HCT116 (cell line): ENCODE data around the gene C3orf20. TPM values are rescaled to one million over a fixed set of nuclear protein-coding genes. Genes with fewer than 3 reads are reported as not detected.

ENCODE experiments used
- ATAC-seq: fragments of 200-7000 bp; cut with Tn5 transposase; 2 replicates; pipeline ENCODE4 v1.9.1; 2020; ENCODE audit warnings: mild to moderate bottlenecking, moderate library complexity
- BruUV-seq: library from RNA; stranded (reverse); fragments of 400-500 nt; replicated peaks from 2 replicates; lab custom pipeline; 2021; lab: Mats Ljungman, UMichigan
- CTCF ChIA-PET: fragments of 300-600 bp; sonication (Branson Sonifier 250); formaldehyde crosslinking; loops from one replicate; lab custom pipeline; 2021; ENCODE audit warnings: antibody characterized with exemption; lab: Charles Lee
- POLR2A ChIA-PET: fragments of 300-600, 350-600 bp; sonication (Branson Sonifier 250); formaldehyde crosslinking; loops from one replicate; lab custom pipeline; 2021; ENCODE audit warnings: antibody characterized with exemption; lab: Charles Lee
- RAD21 ChIA-PET, 2 experiments: fragments of 300-600 bp; sonication (Branson Sonifier 250); formaldehyde crosslinking; loops; one replicate each; lab custom pipeline; 2023; ENCODE audit warnings: low total read pairs in 2 of 2; ENCODE audit not compliant: uncharacterized antibody in 2 of 2, unreplicated experiment in 2 of 2, low non-redundant PET in 1 of 2; lab: Charles Lee
- DNase-seq: peaks from one replicate; pipeline ENCODE4 v3.0.0-alpha.2; 2010; ENCODE audit warnings: low read depth, low spot score
- H2AFZ ChIP-seq: fragments of 200-600 bp; shearing (Covaris generic), sonication (generic); 2 replicates; pipeline ENCODE4 v1.6.1; 2017; ENCODE audit warnings: low read depth, mixed run types, mixed read lengths, antibody characterized with exemption, low read length; ENCODE audit not compliant: poor library complexity, severe bottlenecking
- H3K27ac ChIP-seq: 2 replicates; pipeline ENCODE4 v1.5.1; 2012; ENCODE audit warnings: low read depth, low read length
- H3K27me3 ChIP-seq: fragments of 200-600 bp; sonication (generic); 2 replicates; pipeline ENCODE4 v1.6.1; 2016; ENCODE audit warnings: mixed run types, low read length, mixed read lengths; ENCODE audit not compliant: insufficient read depth
- H3K36me3 ChIP-seq, 2 experiments: fragments of 200-500 bp in 1 of 2; fragments of 200-600 bp in 1 of 2; sonication (Bioruptor generic) in 1 of 2; sonication (generic) in 1 of 2; 2 replicates each; pipeline versions ENCODE4 v1.5.1 to v1.6.1; 2014 to 2016; ENCODE audit warnings: low read length in 2 of 2, inconsistent platforms in 1 of 2, mixed read lengths in 1 of 2, mixed run types in 1 of 2; ENCODE audit not compliant: insufficient read depth in 2 of 2, control insufficient read depth in 1 of 2
- H3K4me1 ChIP-seq, 2 experiments: fragments of 200-600 bp in 1 of 2; sonication (generic) in 1 of 2; 2 replicates each; pipeline versions ENCODE4 v1.5.1 to v1.6.1; 2012 to 2017; ENCODE audit warnings: low read length in 2 of 2, inconsistent platforms in 1 of 2, mild to moderate bottlenecking in 1 of 2, mixed read lengths in 1 of 2, mixed run types in 1 of 2, moderate library complexity in 1 of 2; ENCODE audit not compliant: insufficient read depth in 2 of 2, control insufficient read depth in 1 of 2
- H3K4me2 ChIP-seq: fragments of 200-600 bp; sonication (generic); 2 replicates; pipeline ENCODE4 v1.6.1; 2017; ENCODE audit warnings: mixed run types, low read length, mixed read lengths
- H3K4me3 ChIP-seq, 2 experiments: fragments of 200-600 bp in 1 of 2; sonication (generic) in 1 of 2; replicated peaks in 1 of 2; 2 replicates each; pipeline ENCODE4 v1.5.1; 2011 to 2016; ENCODE audit warnings: low read length in 2 of 2, control low read depth in 1 of 2, low read depth in 1 of 2, mild to moderate bottlenecking in 1 of 2, mixed read lengths in 1 of 2, mixed run types in 1 of 2
- H3K79me2 ChIP-seq: fragments of 200-600 bp; sonication (generic); 2 replicates; pipeline ENCODE4 v1.6.1; 2017; ENCODE audit warnings: mild to moderate bottlenecking, mixed run types, low read length, moderate library complexity, mixed read lengths; ENCODE audit not compliant: insufficient read depth
- H3K9ac ChIP-seq: fragments of 200-600 bp; sonication (generic); 2 replicates; pipeline ENCODE4 v1.6.1; 2016; ENCODE audit warnings: low read length, mixed read lengths
- H3K9me2 ChIP-seq: fragments of 200-600 bp; sonication (generic), shearing (Covaris generic); 2 replicates; pipeline ENCODE4 v1.6.1; 2017; ENCODE audit warnings: mixed run types, mild to moderate bottlenecking, moderate library complexity; ENCODE audit not compliant: insufficient read depth
- H3K9me3 ChIP-seq, 2 experiments: fragments of 200-500 bp in 1 of 2; fragments of 200-600 bp in 1 of 2; sonication (Bioruptor generic) in 1 of 2; sonication (generic) in 1 of 2; 2 replicates each; pipeline ENCODE4 v1.6.1; 2014 to 2017; ENCODE audit warnings: low read length in 2 of 2, mixed read lengths in 2 of 2, inconsistent platforms in 1 of 2, low read depth in 1 of 2, mild to moderate bottlenecking in 1 of 2, mixed run types in 1 of 2, moderate library complexity in 1 of 2; ENCODE audit not compliant: control insufficient read depth in 1 of 2, insufficient read depth in 1 of 2
- H4K20me1 ChIP-seq: fragments of 200-600 bp; sonication (generic), shearing (Covaris generic); 2 replicates; pipeline ENCODE4 v1.6.1; 2017; ENCODE audit warnings: mixed run types, mild to moderate bottlenecking, moderate library complexity; ENCODE audit not compliant: insufficient read depth
- CBX3 ChIP-seq: IDR thresholded peaks from 2 replicates; pipeline ENCODE4 v1.6.1; 2012; ENCODE audit warnings: low read depth
- CEBPB ChIP-seq: IDR thresholded peaks from 2 replicates; pipeline ENCODE4 v1.6.1; 2012; ENCODE audit warnings: low read depth
- EGR1 ChIP-seq: IDR thresholded peaks from 2 replicates; pipeline ENCODE4 v1.6.1; 2012; ENCODE audit warnings: low read depth
- ELF1 ChIP-seq: IDR thresholded peaks from 2 replicates; pipeline ENCODE4 v1.6.1; 2012; ENCODE audit warnings: low read depth, borderline replicate concordance
- EZH2phosphoT487 ChIP-seq: fragments of 200-600 bp; IDR thresholded peaks from 2 replicates; pipeline ENCODE4 v1.6.1; 2018; ENCODE audit warnings: antibody characterized with exemption, borderline replicate concordance
- FOSL1 ChIP-seq: IDR thresholded peaks from 2 replicates; pipeline ENCODE4 v1.6.1; 2012; ENCODE audit warnings: low read depth
- JUND ChIP-seq: IDR thresholded peaks from 2 replicates; pipeline ENCODE4 v1.6.1; 2012
- RAD21 ChIP-seq: IDR thresholded peaks from 2 replicates; pipeline ENCODE4 v1.6.1; 2012; ENCODE audit warnings: low read depth, mild to moderate bottlenecking
- SIN3A ChIP-seq: IDR thresholded peaks from 2 replicates; pipeline ENCODE4 v1.6.1; 2012; ENCODE audit warnings: low read depth
- TCF7L2 ChIP-seq: IDR thresholded peaks from 2 replicates; pipeline ENCODE4 v1.7.0; 2011; ENCODE audit warnings: borderline replicate concordance, inconsistent platforms; ENCODE audit not compliant: insufficient read depth, insufficient read length; ENCODE audit errors: extremely low read depth
- YY1 ChIP-seq: IDR thresholded peaks from 2 replicates; pipeline ENCODE4 v1.6.1; 2011; ENCODE audit warnings: low read length, low read depth, moderate library complexity, mild to moderate bottlenecking; ENCODE audit not compliant: insufficient replicate concordance; ENCODE audit errors: extremely low read depth
- ZFX ChIP-seq: fragments of 450-650 bp; IDR thresholded peaks from 2 replicates; pipeline ENCODE4 v1.6.1; 2017
- ZNF274 ChIP-seq: fragments of 200-500 bp; sonication (Bioruptor generic); IDR thresholded peaks from 2 replicates; pipeline ENCODE4 v1.6.1; 2014; ENCODE audit warnings: mild to moderate bottlenecking, low read depth, low read length, inconsistent platforms
- intact Hi-C: fragments of 100-400 bp; cut with micrococcal nuclease; formaldehyde crosslinking; loops from 2 replicates; pipeline ENCODE4 v1.10.0; 2022
- total RNA-seq: library from RNA; stranded (reverse); gene quantifications from one replicate; pipeline ENCODE4 v1.2.1, GENCODE V29; 2021; ENCODE audit not compliant: unreplicated experiment
- TF ChIP-seq, protein P1 (sequence below): IDR thresholded peaks from 2 replicates; pipeline ENCODE4 v1.6.1; 2012
- TF ChIP-seq, protein P2 (sequence below): IDR thresholded peaks from 2 replicates; pipeline ENCODE4 v1.6.1; 2011; ENCODE audit warnings: mild to moderate bottlenecking, low read length, moderate library complexity; ENCODE audit not compliant: insufficient replicate concordance; ENCODE audit errors: extremely low read depth
- TF ChIP-seq, protein P3 (sequence below): IDR thresholded peaks from 2 replicates; pipeline ENCODE4 v1.6.1; 2012; ENCODE audit warnings: low read depth

Gene C3orf20
- total RNA-seq, 1 experiment from 2014 or later: 0.20 TPM

DNA sequence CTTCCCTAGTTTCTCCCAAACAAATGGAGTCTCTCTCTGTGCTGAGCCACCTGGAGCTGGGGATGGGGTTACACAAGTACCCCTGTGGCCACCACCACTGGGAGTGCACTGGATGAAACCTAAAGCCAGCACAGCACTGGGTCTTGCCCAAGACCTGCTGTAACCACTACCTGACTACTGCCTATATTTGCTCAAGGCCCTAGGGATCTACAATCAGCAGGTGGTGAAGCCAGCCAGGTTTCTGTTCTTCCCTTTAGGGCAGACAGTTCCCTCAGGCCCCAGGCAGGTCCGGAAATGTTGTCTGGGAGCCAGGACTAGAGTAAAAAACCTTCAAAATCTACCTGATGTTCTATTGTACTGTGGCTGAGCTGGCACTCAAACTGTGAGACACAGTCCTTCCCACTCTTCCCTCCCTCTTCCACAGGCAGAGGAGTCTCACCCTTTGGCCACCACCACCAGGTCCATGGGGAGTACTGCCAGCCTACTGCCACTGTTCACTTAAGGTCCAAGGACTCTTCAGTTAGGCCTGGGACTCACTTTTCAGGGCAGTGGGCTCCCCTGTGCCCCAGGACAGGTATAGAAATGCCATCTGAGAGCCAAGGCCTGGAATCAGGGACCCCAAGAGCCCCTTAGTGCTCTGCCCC lies 23.8 kb downstream of the C3orf20 start:
- POLR2A ChIA-PET: no interaction called here
- H3K9me2 ChIP-seq: no peaks in the 10 kb centered on the region
- no peaks in the 10 kb centered on the region for H3K79me2 ChIP-seq
- H3K4me2 ChIP-seq: no peak overlapping the region
- H3K27me3 ChIP-seq: no peaks in the 10 kb centered on the region
- BruUV-seq: no TSS peak
- intact Hi-C loops: no loop called here
- H4K20me1 ChIP-seq: no peaks in the 10 kb centered on the region
- H3K9ac ChIP-seq: no peak overlapping the region
- no peaks in the 10 kb centered on the region for H3K9me3 ChIP-seq
- H2AFZ ChIP-seq: no peak overlapping the region
- no peaks in the 10 kb centered on the region for H3K36me3 ChIP-seq
- ATAC-seq (no peak), DNase-seq (no peak)
- no peak for TF ChIP-seq YY1
- TF ChIP-seq JUND: no peak
- TF ChIP-seq, protein P1, sequence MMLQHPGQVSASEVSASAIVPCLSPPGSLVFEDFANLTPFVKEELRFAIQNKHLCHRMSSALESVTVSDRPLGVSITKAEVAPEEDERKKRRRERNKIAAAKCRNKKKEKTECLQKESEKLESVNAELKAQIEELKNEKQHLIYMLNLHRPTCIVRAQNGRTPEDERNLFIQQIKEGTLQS: no peak
- TF ChIP-seq ZFX: no peak
- TF ChIP-seq SIN3A: no peak
- TF ChIP-seq CEBPB: no peak
- no peak for TF ChIP-seq FOSL1
- no peak for TF ChIP-seq CBX3
- no peak for TF ChIP-seq ELF1
- no peak for TF ChIP-seq RAD21
- CTCF ChIA-PET: no interaction called here
- no peaks in the 10 kb centered on the region for H3K4me1 ChIP-seq
- H3K27ac ChIP-seq: no peak overlapping the region
- no peak overlapping the region for H3K4me3 ChIP-seq
- RAD21 ChIA-PET: no interaction called here

DNA sequence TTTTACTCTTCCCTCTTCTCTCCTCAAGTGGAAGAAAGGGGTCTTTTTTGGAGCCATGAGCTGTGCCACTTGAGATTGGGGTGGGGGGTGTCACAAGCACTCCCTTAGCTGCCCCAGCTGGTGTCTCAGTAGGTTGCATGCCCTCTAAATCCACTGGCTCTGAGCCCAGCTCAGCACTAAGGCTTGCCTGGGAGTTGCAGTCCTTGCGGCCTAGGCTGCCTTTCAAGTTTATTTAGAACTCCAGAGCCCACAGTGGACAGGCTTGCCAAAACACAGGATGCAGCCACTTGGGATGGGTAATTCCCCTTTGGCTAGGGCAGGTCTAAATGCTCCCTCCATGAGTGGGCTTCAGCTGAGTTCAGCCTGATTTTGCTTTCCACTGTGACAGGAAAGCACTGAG lies 24.7 kb downstream of the C3orf20 start:
- intact Hi-C loops: no loop called here
- H3K4me1 ChIP-seq: no peaks in the 10 kb centered on the region
- DNase-seq (no peak), ATAC-seq (no peak)
- no peaks in the 10 kb centered on the region for H4K20me1 ChIP-seq
- no peak overlapping the region for H3K27ac ChIP-seq
- RAD21 ChIA-PET: no interaction called here
- H3K9me2 ChIP-seq: no peaks in the 10 kb centered on the region
- CTCF ChIA-PET: no interaction called here
- H2AFZ ChIP-seq: no peak overlapping the region
- H3K27me3 ChIP-seq: no peaks in the 10 kb centered on the region
- POLR2A ChIA-PET: no interaction called here
- BruUV-seq: no TSS peak
- H3K36me3 ChIP-seq: no peaks in the 10 kb centered on the region
- H3K4me2 ChIP-seq: no peak overlapping the region
- no peaks in the 10 kb centered on the region for H3K9me3 ChIP-seq
- H3K9ac ChIP-seq: no peak overlapping the region
- H3K4me3 ChIP-seq: no peak overlapping the region
- H3K79me2 ChIP-seq: no peaks in the 10 kb centered on the region
- TF ChIP-seq EGR1: no peak
- TF ChIP-seq, protein P2, sequence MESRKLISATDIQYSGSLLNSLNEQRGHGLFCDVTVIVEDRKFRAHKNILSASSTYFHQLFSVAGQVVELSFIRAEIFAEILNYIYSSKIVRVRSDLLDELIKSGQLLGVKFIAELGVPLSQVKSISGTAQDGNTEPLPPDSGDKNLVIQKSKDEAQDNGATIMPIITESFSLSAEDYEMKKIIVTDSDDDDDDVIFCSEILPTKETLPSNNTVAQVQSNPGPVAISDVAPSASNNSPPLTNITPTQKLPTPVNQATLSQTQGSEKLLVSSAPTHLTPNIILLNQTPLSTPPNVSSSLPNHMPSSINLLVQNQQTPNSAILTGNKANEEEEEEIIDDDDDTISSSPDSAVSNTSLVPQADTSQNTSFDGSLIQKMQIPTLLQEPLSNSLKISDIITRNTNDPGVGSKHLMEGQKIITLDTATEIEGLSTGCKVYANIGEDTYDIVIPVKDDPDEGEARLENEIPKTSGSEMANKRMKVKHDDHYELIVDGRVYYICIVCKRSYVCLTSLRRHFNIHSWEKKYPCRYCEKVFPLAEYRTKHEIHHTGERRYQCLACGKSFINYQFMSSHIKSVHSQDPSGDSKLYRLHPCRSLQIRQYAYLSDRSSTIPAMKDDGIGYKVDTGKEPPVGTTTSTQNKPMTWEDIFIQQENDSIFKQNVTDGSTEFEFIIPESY: no peak
- TF ChIP-seq TCF7L2: no peak
- TF ChIP-seq, protein P3, sequence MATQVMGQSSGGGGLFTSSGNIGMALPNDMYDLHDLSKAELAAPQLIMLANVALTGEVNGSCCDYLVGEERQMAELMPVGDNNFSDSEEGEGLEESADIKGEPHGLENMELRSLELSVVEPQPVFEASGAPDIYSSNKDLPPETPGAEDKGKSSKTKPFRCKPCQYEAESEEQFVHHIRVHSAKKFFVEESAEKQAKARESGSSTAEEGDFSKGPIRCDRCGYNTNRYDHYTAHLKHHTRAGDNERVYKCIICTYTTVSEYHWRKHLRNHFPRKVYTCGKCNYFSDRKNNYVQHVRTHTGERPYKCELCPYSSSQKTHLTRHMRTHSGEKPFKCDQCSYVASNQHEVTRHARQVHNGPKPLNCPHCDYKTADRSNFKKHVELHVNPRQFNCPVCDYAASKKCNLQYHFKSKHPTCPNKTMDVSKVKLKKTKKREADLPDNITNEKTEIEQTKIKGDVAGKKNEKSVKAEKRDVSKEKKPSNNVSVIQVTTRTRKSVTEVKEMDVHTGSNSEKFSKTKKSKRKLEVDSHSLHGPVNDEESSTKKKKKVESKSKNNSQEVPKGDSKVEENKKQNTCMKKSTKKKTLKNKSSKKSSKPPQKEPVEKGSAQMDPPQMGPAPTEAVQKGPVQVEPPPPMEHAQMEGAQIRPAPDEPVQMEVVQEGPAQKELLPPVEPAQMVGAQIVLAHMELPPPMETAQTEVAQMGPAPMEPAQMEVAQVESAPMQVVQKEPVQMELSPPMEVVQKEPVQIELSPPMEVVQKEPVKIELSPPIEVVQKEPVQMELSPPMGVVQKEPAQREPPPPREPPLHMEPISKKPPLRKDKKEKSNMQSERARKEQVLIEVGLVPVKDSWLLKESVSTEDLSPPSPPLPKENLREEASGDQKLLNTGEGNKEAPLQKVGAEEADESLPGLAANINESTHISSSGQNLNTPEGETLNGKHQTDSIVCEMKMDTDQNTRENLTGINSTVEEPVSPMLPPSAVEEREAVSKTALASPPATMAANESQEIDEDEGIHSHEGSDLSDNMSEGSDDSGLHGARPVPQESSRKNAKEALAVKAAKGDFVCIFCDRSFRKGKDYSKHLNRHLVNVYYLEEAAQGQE: no peak
- TF ChIP-seq SIN3A: no peak
- no peak for TF ChIP-seq EZH2phosphoT487
- TF ChIP-seq JUND: no peak
- TF ChIP-seq ZNF274: no peak
